ENCODE data around the gene BATF2.

- TF ChIP-seq CTCF (IDR thresholded peaks at IDR 0.05) (peak in 1 of 6 experiments; percentile 7), POLR2A (IDR thresholded peaks at IDR 0.05) (no peak)
Measured at GRCh38 chr11:64947208-64947814, 49.5 kb downstream of the BATF2 start.

All from Peyer's patch (tissue), 4 donors.